ENCODE results near the gene ADSL. TPM values are rescaled to one million over a fixed set of nuclear protein-coding genes. Genes with fewer than 3 reads are reported as not detected.

ADSL gene
- total and polyA plus RNA-seq, 9 of the 15 experiments (the other 6 are each of a cell fraction or from before 2014, with no cell fraction given), result 112 to 322 (median 146) TPM

DNA sequence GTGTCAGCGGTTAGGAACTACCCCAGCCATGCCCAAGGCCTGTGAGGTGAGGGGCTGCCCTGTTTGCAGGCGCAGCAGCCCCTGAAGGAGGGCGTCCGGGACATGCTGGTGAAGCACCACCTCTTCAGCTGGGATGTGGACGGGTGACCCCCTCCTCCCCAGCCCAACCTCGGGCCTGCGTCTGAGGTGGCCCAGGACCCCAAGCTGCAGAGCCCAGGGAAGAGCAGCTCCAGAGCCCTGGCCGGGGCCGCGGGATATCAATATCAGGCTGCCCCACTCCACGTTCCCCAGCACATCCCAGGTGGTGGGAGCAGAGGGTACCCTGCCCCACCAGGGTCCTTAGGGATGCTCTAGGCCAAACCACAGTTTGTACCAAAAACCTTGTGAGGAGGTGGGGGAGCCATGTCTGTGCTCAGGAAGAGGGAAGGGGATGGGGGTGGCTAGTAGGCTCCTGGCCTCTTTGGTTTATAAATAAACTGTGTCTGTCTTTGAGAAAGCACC is 63.4 kb downstream of the ADSL start:
- H3K4me2 ChIP-seq (ENCODE audit: insufficient read depth, low read length), result no peak overlapping the region
- TF ChIP-seq ZNF12 (CRISPR knock-in tag; IDR thresholded peaks at IDR 0.05) (no peak), BRD9 (IDR thresholded peaks at IDR 0.05; ENCODE audit: low read depth, partially characterized antibody) (no peak), ZNF592 (IDR thresholded peaks at IDR 0.05) (no peak), ZKSCAN1 (IDR thresholded peaks at IDR 0.05; ENCODE audit: low read depth, low read length) (no peak), RBM22 (IDR thresholded peaks at IDR 0.05; ENCODE audit: low read depth, low read length, poor library complexity, severe bottlenecking) (peak; percentile 82)
- TF ChIP-seq, protein P1, sequence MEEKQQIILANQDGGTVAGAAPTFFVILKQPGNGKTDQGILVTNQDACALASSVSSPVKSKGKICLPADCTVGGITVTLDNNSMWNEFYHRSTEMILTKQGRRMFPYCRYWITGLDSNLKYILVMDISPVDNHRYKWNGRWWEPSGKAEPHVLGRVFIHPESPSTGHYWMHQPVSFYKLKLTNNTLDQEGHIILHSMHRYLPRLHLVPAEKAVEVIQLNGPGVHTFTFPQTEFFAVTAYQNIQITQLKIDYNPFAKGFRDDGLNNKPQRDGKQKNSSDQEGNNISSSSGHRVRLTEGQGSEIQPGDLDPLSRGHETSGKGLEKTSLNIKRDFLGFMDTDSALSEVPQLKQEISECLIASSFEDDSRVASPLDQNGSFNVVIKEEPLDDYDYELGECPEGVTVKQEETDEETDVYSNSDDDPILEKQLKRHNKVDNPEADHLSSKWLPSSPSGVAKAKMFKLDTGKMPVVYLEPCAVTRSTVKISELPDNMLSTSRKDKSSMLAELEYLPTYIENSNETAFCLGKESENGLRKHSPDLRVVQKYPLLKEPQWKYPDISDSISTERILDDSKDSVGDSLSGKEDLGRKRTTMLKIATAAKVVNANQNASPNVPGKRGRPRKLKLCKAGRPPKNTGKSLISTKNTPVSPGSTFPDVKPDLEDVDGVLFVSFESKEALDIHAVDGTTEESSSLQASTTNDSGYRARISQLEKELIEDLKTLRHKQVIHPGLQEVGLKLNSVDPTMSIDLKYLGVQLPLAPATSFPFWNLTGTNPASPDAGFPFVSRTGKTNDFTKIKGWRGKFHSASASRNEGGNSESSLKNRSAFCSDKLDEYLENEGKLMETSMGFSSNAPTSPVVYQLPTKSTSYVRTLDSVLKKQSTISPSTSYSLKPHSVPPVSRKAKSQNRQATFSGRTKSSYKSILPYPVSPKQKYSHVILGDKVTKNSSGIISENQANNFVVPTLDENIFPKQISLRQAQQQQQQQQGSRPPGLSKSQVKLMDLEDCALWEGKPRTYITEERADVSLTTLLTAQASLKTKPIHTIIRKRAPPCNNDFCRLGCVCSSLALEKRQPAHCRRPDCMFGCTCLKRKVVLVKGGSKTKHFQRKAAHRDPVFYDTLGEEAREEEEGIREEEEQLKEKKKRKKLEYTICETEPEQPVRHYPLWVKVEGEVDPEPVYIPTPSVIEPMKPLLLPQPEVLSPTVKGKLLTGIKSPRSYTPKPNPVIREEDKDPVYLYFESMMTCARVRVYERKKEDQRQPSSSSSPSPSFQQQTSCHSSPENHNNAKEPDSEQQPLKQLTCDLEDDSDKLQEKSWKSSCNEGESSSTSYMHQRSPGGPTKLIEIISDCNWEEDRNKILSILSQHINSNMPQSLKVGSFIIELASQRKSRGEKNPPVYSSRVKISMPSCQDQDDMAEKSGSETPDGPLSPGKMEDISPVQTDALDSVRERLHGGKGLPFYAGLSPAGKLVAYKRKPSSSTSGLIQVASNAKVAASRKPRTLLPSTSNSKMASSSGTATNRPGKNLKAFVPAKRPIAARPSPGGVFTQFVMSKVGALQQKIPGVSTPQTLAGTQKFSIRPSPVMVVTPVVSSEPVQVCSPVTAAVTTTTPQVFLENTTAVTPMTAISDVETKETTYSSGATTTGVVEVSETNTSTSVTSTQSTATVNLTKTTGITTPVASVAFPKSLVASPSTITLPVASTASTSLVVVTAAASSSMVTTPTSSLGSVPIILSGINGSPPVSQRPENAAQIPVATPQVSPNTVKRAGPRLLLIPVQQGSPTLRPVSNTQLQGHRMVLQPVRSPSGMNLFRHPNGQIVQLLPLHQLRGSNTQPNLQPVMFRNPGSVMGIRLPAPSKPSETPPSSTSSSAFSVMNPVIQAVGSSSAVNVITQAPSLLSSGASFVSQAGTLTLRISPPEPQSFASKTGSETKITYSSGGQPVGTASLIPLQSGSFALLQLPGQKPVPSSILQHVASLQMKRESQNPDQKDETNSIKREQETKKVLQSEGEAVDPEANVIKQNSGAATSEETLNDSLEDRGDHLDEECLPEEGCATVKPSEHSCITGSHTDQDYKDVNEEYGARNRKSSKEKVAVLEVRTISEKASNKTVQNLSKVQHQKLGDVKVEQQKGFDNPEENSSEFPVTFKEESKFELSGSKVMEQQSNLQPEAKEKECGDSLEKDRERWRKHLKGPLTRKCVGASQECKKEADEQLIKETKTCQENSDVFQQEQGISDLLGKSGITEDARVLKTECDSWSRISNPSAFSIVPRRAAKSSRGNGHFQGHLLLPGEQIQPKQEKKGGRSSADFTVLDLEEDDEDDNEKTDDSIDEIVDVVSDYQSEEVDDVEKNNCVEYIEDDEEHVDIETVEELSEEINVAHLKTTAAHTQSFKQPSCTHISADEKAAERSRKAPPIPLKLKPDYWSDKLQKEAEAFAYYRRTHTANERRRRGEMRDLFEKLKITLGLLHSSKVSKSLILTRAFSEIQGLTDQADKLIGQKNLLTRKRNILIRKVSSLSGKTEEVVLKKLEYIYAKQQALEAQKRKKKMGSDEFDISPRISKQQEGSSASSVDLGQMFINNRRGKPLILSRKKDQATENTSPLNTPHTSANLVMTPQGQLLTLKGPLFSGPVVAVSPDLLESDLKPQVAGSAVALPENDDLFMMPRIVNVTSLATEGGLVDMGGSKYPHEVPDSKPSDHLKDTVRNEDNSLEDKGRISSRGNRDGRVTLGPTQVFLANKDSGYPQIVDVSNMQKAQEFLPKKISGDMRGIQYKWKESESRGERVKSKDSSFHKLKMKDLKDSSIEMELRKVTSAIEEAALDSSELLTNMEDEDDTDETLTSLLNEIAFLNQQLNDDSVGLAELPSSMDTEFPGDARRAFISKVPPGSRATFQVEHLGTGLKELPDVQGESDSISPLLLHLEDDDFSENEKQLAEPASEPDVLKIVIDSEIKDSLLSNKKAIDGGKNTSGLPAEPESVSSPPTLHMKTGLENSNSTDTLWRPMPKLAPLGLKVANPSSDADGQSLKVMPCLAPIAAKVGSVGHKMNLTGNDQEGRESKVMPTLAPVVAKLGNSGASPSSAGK (IDR thresholded peaks at IDR 0.05), result no peak

More for the DNA sequence above, 63.4 kb downstream of the ADSL start:
- no peak for ATAC-seq
- Histone ChIP-seq H3K9ac (ENCODE audit: insufficient read depth in 1 of 2, low read depth in 2 of 2, low read length in 2 of 2) (no peak overlapping the region), H3K27me3 (ENCODE audit: control insufficient read depth in 2 of 2, insufficient read depth in 2 of 2, low read length in 2 of 2) (no peaks in the 10 kb centered on the region), H2AFZ (ENCODE audit: low read depth, low read length) (no peak overlapping the region), H3K27ac (ENCODE audit: extremely low read depth, low read depth, low read length) (no peak overlapping the region), H3K9me1 (ENCODE audit: control insufficient read depth, insufficient read depth, low read length) (no peaks in the 10 kb centered on the region), H3K79me2 (ENCODE audit: control insufficient read depth, insufficient read depth, low read length) (no peaks in the 10 kb centered on the region), H3K4me1 (replicated peaks in 1 of 2; ENCODE audit: control insufficient read depth in 2 of 2, insufficient read depth in 2 of 2, low read length in 2 of 2) (no peaks in the 10 kb centered on the region; a peak in 1 of 5 replicates), H3K4me3 (no peak overlapping the region), H3K9me3 (replicated peaks; ENCODE audit: control insufficient read depth, insufficient read depth, low read depth, low read length) (no peaks in the 10 kb centered on the region), H3K36me3 (ENCODE audit: control insufficient read depth, insufficient read depth, low read length) (peaks cover 61% of the 10 kb centered on the region; the same call in 2 of the 3 replicates), H4K20me1 (replicated peaks; ENCODE audit: control insufficient read depth, insufficient read depth, low read length) (no peaks in the 10 kb centered on the region)
- no peak for DNase-seq (ENCODE audit: extremely low read depth in 1 of 4, low spot score in 3 of 4)
- in situ Hi-C loops (cut with MboI) (no loop called here), intact Hi-C loops (cut with micrococcal nuclease) (no loop called here)
- FAIRE-seq, result no peak
- POLR2A ChIA-PET, result interaction anchor here (0.6 to 1.0 kb wide), 3 partner anchors 17 to 1090 kb away, joined by 3 to 6 read pairs (median 4); no protein-coding TSS in a partner anchor
- WGBS (ENCODE audit: insufficient coverage, low coverage, missing lambda C conversion rate), result 92% methylated on average over 7 of the region's 11 CpGs
- CTCF ChIA-PET (ENCODE audit: low intra/inter-chr PET ratio), result no interaction called here
- BruUV-seq (replicated peaks), result TSS peak; percentile 47

All from K562 (cell line).